Measurements from ENCODE around the gene SYNPO.

- TF ChIP-seq, protein P1, sequence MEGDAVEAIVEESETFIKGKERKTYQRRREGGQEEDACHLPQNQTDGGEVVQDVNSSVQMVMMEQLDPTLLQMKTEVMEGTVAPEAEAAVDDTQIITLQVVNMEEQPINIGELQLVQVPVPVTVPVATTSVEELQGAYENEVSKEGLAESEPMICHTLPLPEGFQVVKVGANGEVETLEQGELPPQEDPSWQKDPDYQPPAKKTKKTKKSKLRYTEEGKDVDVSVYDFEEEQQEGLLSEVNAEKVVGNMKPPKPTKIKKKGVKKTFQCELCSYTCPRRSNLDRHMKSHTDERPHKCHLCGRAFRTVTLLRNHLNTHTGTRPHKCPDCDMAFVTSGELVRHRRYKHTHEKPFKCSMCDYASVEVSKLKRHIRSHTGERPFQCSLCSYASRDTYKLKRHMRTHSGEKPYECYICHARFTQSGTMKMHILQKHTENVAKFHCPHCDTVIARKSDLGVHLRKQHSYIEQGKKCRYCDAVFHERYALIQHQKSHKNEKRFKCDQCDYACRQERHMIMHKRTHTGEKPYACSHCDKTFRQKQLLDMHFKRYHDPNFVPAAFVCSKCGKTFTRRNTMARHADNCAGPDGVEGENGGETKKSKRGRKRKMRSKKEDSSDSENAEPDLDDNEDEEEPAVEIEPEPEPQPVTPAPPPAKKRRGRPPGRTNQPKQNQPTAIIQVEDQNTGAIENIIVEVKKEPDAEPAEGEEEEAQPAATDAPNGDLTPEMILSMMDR (IDR thresholded peaks at IDR 0.05 in 4 of 5, conservative IDR thresholded peaks at IDR 0.05 in 1 of 5), result peak in 3 of 5 experiments; percentile 29 to 38 (median 29)
- TF ChIP-seq POLR2A (IDR thresholded peaks at IDR 0.05), result no peak
Observed at GRCh38 chr5:150674341-150674821, 33.9 kb downstream of the SYNPO start.
